WTC11 (cell line): ENCODE data around the gene SLC8A2. TPM values are rescaled to one million over a fixed set of nuclear protein-coding genes. Genes with fewer than 3 reads are reported as not detected.
A peak's percentile ranks its signal among the peaks of the same experiment; 100 is the strongest.

ENCODE experiments used
- CBFB ChIP-seq: sonication (generic); formaldehyde crosslinking; IDR thresholded peaks from 2 replicates; pipeline ENCODE4 v1.8.1; 2022; ENCODE audit warnings: mild to moderate bottlenecking, low read depth, missing genetic modification reagents
- PRRX2 ChIP-seq: fragments of 250-450 bp; sonication (Bioruptor Pico); IDR thresholded peaks from 2 replicates; pipeline ENCODE4 v1.8.0; 2021; ENCODE audit warnings: mild to moderate bottlenecking
- SMAD3 ChIP-seq: sonication (generic); formaldehyde crosslinking; IDR thresholded peaks from 2 replicates; pipeline ENCODE4 v1.8.0; 2022; ENCODE audit warnings: missing genetic modification reagents, mild to moderate bottlenecking, borderline replicate concordance
- TEAD4 ChIP-seq: sonication (generic); formaldehyde crosslinking; IDR thresholded peaks from 2 replicates; pipeline ENCODE4 v1.8.0; 2022; ENCODE audit warnings: mild to moderate bottlenecking, missing genetic modification reagents
- ZNF138 ChIP-seq: sonication (generic); formaldehyde crosslinking; conservative IDR thresholded peaks from 2 replicates; pipeline ENCODE4 v1.8.1; 2022; ENCODE audit warnings: mild to moderate bottlenecking, moderate library complexity, missing genetic modification reagents
- ZNF232 ChIP-seq: sonication (generic); formaldehyde crosslinking; IDR thresholded peaks from 2 replicates; pipeline ENCODE4 v1.8.0; 2022; ENCODE audit warnings: mild to moderate bottlenecking, missing genetic modification reagents
- total RNA-seq: library from RNA; stranded (reverse); gene quantifications from 3 replicates; pipeline ENCODE4 v1.2.3, GENCODE V29; 2021
- TF ChIP-seq, protein P1 (sequence below): sonication (generic); formaldehyde crosslinking; IDR thresholded peaks from 2 replicates; pipeline ENCODE4 v1.8.0; 2023; ENCODE audit warnings: mild to moderate bottlenecking, missing genetic modification reagents
- TF ChIP-seq, protein P2 (sequence below): fragments of 250-450 bp; sonication (Bioruptor Pico); IDR thresholded peaks from 2 replicates; pipeline ENCODE4 v2.1.2; 2022; ENCODE audit warnings: mild to moderate bottlenecking, moderate library complexity
- TF ChIP-seq, protein P3 (sequence below): sonication (generic); formaldehyde crosslinking; IDR thresholded peaks from 2 replicates; pipeline ENCODE4 v1.8.0; 2022; ENCODE audit warnings: mild to moderate bottlenecking, missing genetic modification reagents
- TF ChIP-seq, protein P4 (sequence below): fragments of 250-450 bp; sonication (Bioruptor Pico); IDR thresholded peaks from 2 replicates; pipeline ENCODE4 v1.9.0; 2021; ENCODE audit warnings: mild to moderate bottlenecking
- TF ChIP-seq, protein P5 (sequence below): fragments of 250-450 bp; sonication (Bioruptor Pico); IDR thresholded peaks from 2 replicates; pipeline ENCODE4 v1.9.0; 2021; ENCODE audit warnings: mild to moderate bottlenecking, borderline replicate concordance
- TF ChIP-seq, protein P6 (sequence below): fragments of 250-450 bp; sonication (Bioruptor Pico); IDR thresholded peaks from 2 replicates; pipeline ENCODE4 v1.8.0; 2021; ENCODE audit warnings: mild to moderate bottlenecking

SLC8A2 gene
- total RNA-seq, 1 experiment from 2014 or later = 6.5 TPM

DNA sequence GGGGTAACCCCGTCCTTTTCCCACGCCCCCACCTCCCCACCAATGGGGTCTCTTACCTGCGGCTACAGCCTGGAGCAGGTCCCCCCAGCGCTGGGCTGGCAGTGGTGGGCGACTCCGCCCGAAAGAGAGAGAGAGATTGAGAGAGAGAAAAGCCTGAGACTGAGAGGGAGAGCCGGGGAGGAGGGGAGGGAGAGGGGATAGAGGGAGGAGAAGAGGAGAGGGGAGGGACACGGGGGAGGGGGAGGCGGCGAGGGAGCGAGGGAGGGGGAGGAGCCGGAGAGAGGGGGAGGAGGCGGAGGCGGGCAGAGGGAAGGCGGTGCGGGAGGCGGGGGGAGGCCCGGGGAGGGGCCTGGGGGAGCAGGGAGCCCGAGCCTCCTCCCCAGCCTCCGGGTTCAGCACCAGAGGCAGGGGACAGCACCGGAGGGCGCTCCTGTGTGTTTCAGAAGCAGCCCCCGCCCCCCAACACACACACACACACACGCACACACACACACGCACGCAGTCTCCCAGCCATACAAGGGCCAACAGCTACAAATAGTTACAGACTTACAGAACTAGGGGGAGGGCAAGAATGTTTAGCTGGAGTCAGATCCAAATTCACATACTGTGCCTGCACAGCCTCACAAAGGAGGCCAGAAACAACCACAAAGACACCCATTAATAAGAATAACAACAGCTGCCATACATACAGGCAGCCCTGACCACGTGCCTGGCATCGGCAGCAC, at the start of gene SLC8A2 (continued):
- TF ChIP-seq, protein P1, sequence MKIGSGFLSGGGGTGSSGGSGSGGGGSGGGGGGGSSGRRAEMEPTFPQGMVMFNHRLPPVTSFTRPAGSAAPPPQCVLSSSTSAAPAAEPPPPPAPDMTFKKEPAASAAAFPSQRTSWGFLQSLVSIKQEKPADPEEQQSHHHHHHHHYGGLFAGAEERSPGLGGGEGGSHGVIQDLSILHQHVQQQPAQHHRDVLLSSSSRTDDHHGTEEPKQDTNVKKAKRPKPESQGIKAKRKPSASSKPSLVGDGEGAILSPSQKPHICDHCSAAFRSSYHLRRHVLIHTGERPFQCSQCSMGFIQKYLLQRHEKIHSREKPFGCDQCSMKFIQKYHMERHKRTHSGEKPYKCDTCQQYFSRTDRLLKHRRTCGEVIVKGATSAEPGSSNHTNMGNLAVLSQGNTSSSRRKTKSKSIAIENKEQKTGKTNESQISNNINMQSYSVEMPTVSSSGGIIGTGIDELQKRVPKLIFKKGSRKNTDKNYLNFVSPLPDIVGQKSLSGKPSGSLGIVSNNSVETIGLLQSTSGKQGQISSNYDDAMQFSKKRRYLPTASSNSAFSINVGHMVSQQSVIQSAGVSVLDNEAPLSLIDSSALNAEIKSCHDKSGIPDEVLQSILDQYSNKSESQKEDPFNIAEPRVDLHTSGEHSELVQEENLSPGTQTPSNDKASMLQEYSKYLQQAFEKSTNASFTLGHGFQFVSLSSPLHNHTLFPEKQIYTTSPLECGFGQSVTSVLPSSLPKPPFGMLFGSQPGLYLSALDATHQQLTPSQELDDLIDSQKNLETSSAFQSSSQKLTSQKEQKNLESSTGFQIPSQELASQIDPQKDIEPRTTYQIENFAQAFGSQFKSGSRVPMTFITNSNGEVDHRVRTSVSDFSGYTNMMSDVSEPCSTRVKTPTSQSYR (CRISPR knock-in tag) = 0 out of 2 replicates have a peak, but pooled peaks have one; percentile 30
- TF ChIP-seq ZNF138 (no peak), ZNF232 (CRISPR knock-in tag) (peak; percentile 82; the same call in 1 of the 2 replicates), CBFB (CRISPR knock-in tag) (peak; percentile 52; the same call in 1 of the 2 replicates), SMAD3 (CRISPR knock-in tag) (0 out of 2 replicates have a peak, but pooled peaks have one; percentile 48), TEAD4 (CRISPR knock-in tag) (peak; percentile 72), PRRX2 (CRISPR knock-in tag) (0 out of 2 replicates have a peak, but pooled peaks have one; percentile 16)
- TF ChIP-seq, protein P2, sequence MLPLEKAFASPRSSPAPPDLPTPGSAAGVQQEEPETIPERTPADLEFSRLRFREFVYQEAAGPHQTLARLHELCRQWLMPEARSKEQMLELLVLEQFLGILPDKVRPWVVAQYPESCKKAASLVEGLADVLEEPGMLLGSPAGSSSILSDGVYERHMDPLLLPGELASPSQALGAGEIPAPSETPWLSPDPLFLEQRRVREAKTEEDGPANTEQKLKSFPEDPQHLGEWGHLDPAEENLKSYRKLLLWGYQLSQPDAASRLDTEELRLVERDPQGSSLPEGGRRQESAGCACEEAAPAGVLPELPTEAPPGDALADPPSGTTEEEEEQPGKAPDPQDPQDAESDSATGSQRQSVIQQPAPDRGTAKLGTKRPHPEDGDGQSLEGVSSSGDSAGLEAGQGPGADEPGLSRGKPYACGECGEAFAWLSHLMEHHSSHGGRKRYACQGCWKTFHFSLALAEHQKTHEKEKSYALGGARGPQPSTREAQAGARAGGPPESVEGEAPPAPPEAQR (CRISPR knock-in tag) = no peak
- TF ChIP-seq, protein P3, sequence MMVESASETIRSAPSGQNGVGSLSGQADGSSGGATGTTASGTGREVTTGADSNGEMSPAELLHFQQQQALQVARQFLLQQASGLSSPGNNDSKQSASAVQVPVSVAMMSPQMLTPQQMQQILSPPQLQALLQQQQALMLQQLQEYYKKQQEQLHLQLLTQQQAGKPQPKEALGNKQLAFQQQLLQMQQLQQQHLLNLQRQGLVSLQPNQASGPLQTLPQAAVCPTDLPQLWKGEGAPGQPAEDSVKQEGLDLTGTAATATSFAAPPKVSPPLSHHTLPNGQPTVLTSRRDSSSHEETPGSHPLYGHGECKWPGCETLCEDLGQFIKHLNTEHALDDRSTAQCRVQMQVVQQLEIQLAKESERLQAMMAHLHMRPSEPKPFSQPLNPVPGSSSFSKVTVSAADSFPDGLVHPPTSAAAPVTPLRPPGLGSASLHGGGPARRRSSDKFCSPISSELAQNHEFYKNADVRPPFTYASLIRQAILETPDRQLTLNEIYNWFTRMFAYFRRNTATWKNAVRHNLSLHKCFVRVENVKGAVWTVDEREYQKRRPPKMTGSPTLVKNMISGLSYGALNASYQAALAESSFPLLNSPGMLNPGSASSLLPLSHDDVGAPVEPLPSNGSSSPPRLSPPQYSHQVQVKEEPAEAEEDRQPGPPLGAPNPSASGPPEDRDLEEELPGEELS (CRISPR knock-in tag) = peak; percentile 91
- TF ChIP-seq, protein P4, sequence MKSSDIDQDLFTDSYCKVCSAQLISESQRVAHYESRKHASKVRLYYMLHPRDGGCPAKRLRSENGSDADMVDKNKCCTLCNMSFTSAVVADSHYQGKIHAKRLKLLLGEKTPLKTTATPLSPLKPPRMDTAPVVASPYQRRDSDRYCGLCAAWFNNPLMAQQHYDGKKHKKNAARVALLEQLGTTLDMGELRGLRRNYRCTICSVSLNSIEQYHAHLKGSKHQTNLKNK = peak; percentile 34; the same call in 1 of the 2 replicates
- TF ChIP-seq, protein P5, sequence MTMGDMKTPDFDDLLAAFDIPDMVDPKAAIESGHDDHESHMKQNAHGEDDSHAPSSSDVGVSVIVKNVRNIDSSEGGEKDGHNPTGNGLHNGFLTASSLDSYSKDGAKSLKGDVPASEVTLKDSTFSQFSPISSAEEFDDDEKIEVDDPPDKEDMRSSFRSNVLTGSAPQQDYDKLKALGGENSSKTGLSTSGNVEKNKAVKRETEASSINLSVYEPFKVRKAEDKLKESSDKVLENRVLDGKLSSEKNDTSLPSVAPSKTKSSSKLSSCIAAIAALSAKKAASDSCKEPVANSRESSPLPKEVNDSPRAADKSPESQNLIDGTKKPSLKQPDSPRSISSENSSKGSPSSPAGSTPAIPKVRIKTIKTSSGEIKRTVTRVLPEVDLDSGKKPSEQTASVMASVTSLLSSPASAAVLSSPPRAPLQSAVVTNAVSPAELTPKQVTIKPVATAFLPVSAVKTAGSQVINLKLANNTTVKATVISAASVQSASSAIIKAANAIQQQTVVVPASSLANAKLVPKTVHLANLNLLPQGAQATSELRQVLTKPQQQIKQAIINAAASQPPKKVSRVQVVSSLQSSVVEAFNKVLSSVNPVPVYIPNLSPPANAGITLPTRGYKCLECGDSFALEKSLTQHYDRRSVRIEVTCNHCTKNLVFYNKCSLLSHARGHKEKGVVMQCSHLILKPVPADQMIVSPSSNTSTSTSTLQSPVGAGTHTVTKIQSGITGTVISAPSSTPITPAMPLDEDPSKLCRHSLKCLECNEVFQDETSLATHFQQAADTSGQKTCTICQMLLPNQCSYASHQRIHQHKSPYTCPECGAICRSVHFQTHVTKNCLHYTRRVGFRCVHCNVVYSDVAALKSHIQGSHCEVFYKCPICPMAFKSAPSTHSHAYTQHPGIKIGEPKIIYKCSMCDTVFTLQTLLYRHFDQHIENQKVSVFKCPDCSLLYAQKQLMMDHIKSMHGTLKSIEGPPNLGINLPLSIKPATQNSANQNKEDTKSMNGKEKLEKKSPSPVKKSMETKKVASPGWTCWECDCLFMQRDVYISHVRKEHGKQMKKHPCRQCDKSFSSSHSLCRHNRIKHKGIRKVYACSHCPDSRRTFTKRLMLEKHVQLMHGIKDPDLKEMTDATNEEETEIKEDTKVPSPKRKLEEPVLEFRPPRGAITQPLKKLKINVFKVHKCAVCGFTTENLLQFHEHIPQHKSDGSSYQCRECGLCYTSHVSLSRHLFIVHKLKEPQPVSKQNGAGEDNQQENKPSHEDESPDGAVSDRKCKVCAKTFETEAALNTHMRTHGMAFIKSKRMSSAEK = no peak
- TF ChIP-seq, protein P6, sequence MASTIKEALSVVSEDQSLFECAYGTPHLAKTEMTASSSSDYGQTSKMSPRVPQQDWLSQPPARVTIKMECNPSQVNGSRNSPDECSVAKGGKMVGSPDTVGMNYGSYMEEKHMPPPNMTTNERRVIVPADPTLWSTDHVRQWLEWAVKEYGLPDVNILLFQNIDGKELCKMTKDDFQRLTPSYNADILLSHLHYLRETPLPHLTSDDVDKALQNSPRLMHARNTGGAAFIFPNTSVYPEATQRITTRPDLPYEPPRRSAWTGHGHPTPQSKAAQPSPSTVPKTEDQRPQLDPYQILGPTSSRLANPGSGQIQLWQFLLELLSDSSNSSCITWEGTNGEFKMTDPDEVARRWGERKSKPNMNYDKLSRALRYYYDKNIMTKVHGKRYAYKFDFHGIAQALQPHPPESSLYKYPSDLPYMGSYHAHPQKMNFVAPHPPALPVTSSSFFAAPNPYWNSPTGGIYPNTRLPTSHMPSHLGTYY (CRISPR knock-in tag) = 0 out of 2 replicates have a peak, but pooled peaks have one; percentile 40
